Calu3 (cell line): ENCODE results near the gene ALX4. TPM values are rescaled to one million over a fixed set of nuclear protein-coding genes. Genes with fewer than 3 reads are reported as not detected.
A peak's percentile ranks its signal among the peaks of the same experiment; 100 is the strongest.

Experiments used
- BruUV-seq: library from RNA; stranded (reverse); fragments of 400-500 nt; replicated peaks from 2 replicates; lab custom pipeline; 2021; lab: Mats Ljungman, UMichigan
- CTCF ChIA-PET: fragments of 300-600 bp; sonication (Branson Sonifier 250); formaldehyde crosslinking; loops from one replicate; lab custom pipeline; 2022; ENCODE audit warnings: antibody characterized with exemption; lab: Charles Lee
- DNase-seq: peaks from one replicate; pipeline ENCODE4 v3.0.0; 2022
- H3K27ac Mint-ChIP-seq: one replicate; pipeline ENCODE4 v1.8.0; 2022; ENCODE audit warnings: mixed read lengths; ENCODE audit not compliant: unreplicated experiment
- H3K27me3 Mint-ChIP-seq: one replicate; pipeline ENCODE4 v1.8.0; 2022; ENCODE audit warnings: mixed read lengths; ENCODE audit not compliant: unreplicated experiment
- H3K36me3 Mint-ChIP-seq: one replicate; pipeline ENCODE4 v1.8.0; 2022; ENCODE audit warnings: mild to moderate bottlenecking, moderate library complexity, mixed read lengths; ENCODE audit not compliant: insufficient read depth, unreplicated experiment
- H3K4me1 Mint-ChIP-seq: one replicate; pipeline ENCODE4 v1.8.0; 2022; ENCODE audit warnings: mild to moderate bottlenecking, low read depth, mixed read lengths; ENCODE audit not compliant: unreplicated experiment
- H3K4me3 Mint-ChIP-seq: one replicate; pipeline ENCODE4 v1.8.0; 2022; ENCODE audit warnings: mild to moderate bottlenecking, low read depth, moderate library complexity, mixed read lengths; ENCODE audit not compliant: unreplicated experiment
- H3K9me3 Mint-ChIP-seq: one replicate; pipeline ENCODE4 v1.8.0; 2022; ENCODE audit warnings: low read depth, mixed read lengths; ENCODE audit not compliant: unreplicated experiment
- intact Hi-C: fragments of 100-400 bp; cut with micrococcal nuclease; formaldehyde crosslinking; loops from one replicate; pipeline ENCODE4 v1.10.0; 2022; ENCODE audit not compliant: unreplicated experiment
- total RNA-seq: library from RNA; stranded (reverse); gene quantifications from 2 replicates; pipeline ENCODE4 v1.2.3, GENCODE V29; 2022
- TF ChIP-seq, protein P1 (sequence below): fragments of 200-600 bp; IDR thresholded peaks from one replicate; pipeline ENCODE4 v1.8.0; 2022; ENCODE audit warnings: antibody characterized with exemption; ENCODE audit not compliant: unreplicated experiment

Gene ALX4
- total RNA-seq, 1 experiment from 2014 or later, result not detected

- no peak overlapping the region for H3K4me3 Mint-ChIP-seq
- peaks cover 100% of the 10 kb centered on the region for H3K27me3 Mint-ChIP-seq
- TF ChIP-seq, protein P1, sequence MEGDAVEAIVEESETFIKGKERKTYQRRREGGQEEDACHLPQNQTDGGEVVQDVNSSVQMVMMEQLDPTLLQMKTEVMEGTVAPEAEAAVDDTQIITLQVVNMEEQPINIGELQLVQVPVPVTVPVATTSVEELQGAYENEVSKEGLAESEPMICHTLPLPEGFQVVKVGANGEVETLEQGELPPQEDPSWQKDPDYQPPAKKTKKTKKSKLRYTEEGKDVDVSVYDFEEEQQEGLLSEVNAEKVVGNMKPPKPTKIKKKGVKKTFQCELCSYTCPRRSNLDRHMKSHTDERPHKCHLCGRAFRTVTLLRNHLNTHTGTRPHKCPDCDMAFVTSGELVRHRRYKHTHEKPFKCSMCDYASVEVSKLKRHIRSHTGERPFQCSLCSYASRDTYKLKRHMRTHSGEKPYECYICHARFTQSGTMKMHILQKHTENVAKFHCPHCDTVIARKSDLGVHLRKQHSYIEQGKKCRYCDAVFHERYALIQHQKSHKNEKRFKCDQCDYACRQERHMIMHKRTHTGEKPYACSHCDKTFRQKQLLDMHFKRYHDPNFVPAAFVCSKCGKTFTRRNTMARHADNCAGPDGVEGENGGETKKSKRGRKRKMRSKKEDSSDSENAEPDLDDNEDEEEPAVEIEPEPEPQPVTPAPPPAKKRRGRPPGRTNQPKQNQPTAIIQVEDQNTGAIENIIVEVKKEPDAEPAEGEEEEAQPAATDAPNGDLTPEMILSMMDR, result no peak
- no TSS peak for BruUV-seq
- H3K36me3 Mint-ChIP-seq, result peaks cover 8% of the 10 kb centered on the region
- intact Hi-C loops, result no loop called here
- peaks cover 10% of the 10 kb centered on the region for H3K4me1 Mint-ChIP-seq
- CTCF ChIA-PET, result interaction anchor here (0.6 kb wide), 1 partner anchor 248 kb away, joined by 6 read pairs; no protein-coding TSS in a partner anchor
- DNase-seq, result no peak
- no peaks in the 10 kb centered on the region for H3K9me3 Mint-ChIP-seq
- H3K27ac Mint-ChIP-seq, result no peak overlapping the region
Measured at GRCh38 chr11:44308256-44308922, 1.6 kb downstream of the ALX4 start.

- DNase-seq, result no peak
- no TSS peak for BruUV-seq
- Mint-ChIP-seq H3K4me1 (peaks cover 10% of the 10 kb centered on the region), H3K4me3 (no peak overlapping the region), H3K27ac (no peak overlapping the region), H3K36me3 (peaks cover 8% of the 10 kb centered on the region), H3K9me3 (no peaks in the 10 kb centered on the region), H3K27me3 (peaks cover 100% of the 10 kb centered on the region)
- intact Hi-C loops, result no loop called here
- CTCF ChIA-PET, result interaction anchor here (0.6 kb wide), 1 partner anchor 249 kb away, joined by 6 read pairs; no protein-coding TSS in a partner anchor
- TF ChIP-seq, protein P1, result no peak
Measured at GRCh38 chr11:44307340-44308099, 2.4 kb downstream of the ALX4 start.

GRCh38 chr11:44306918-44307244, 3.1 kb downstream of the ALX4 start:
- H3K4me1 Mint-ChIP-seq, result peaks cover 10% of the 10 kb centered on the region
- TF ChIP-seq, protein P1, result no peak
- no peak overlapping the region for H3K4me3 Mint-ChIP-seq
- CTCF ChIA-PET, result no interaction called here
- H3K36me3 Mint-ChIP-seq, result peaks cover 8% of the 10 kb centered on the region
- intact Hi-C loops, result no loop called here
- no peaks in the 10 kb centered on the region for H3K9me3 Mint-ChIP-seq
- no peak overlapping the region for H3K27ac Mint-ChIP-seq
- DNase-seq, result no peak
- H3K27me3 Mint-ChIP-seq, result peaks cover 99% of the 10 kb centered on the region
- no TSS peak for BruUV-seq

DNA sequence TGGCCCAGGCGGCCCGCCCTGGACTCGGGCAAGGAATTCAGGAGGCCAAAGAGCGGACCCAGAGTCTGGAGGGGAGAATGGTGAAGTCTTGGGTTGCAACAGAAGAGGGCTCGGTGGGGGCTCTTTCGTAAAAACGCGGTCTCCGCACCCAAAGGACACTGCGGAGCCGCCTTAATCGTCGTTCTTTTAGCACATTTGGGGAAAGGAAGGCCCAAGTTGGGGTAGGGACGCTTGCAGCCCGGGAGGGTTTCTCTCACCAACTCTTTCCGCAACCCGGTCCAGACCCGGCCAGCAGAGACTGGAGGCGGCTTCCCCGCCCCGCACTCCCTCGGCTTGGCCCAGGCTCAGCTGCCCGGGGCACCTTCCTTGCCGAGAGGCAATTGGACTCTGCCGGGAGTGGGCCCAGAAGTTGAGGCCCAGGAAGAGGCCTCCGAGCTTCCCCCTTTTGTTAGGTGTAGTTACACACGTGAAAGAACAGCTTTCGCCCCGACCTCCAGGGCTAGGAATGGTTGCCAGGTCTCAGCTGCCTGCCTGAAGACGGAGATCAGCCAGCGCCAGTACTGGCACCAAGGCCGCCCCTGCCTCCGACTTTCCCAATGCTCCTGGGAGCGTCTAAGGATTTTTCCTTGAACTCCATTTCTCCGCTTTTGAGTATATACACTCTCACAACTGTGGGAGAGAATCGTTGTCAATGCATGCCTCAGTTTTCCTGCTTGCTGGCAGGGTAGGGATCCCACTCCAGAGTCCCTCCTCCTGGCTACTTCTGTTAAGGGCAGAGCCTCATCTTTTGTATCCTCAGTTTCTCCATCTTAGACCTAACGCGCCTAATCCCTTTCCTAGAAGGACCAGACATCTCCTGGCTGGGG, 3.7 kb downstream of the ALX4 start:
- peaks cover 10% of the 10 kb centered on the region for H3K4me1 Mint-ChIP-seq
- DNase-seq, result no peak
- peaks cover 8% of the 10 kb centered on the region for H3K36me3 Mint-ChIP-seq
- CTCF ChIA-PET, result no interaction called here
- BruUV-seq, result no TSS peak
- no peaks in the 10 kb centered on the region for H3K9me3 Mint-ChIP-seq
- H3K27me3 Mint-ChIP-seq, result peaks cover 93% of the 10 kb centered on the region
- no peak overlapping the region for H3K27ac Mint-ChIP-seq
- TF ChIP-seq, protein P1, result no peak
- intact Hi-C loops, result no loop called here
- H3K4me3 Mint-ChIP-seq, result peak overlapping the region; percentile 72
